H9 (cell line): ENCODE results near the gene TSPAN5. TPM values are rescaled to one million over a fixed set of nuclear protein-coding genes. Genes with fewer than 3 reads are reported as not detected.

Experiments
- DNase-seq: peaks from one replicate; pipeline ENCODE4 v3.0.0-alpha.2; 2017
- H2AFZ ChIP-seq: one replicate; pipeline ENCODE4 v1.6.1; 2013; ENCODE audit warnings: mild to moderate bottlenecking, low read length, control low read depth, moderate library complexity
- H2AK5ac ChIP-seq: 2 replicates; pipeline ENCODE4 v1.6.1; 2013; ENCODE audit warnings: low read length, control low read depth, mixed read lengths; ENCODE audit not compliant: insufficient read length
- H2BK120ac ChIP-seq: one replicate; pipeline ENCODE4 v1.6.1; 2013; ENCODE audit warnings: low read depth, mild to moderate bottlenecking, low read length, control low read depth, inconsistent platforms; ENCODE audit not compliant: poor library complexity, severe bottlenecking
- H2BK12ac ChIP-seq: 2 replicates; pipeline ENCODE4 v1.6.1; 2013; ENCODE audit warnings: low read length, control low read depth, mixed read lengths, low read depth; ENCODE audit not compliant: insufficient read length
- H2BK15ac ChIP-seq: 2 replicates; pipeline ENCODE4 v1.6.1; 2013; ENCODE audit warnings: low read depth, low read length, control low read depth
- H2BK20ac ChIP-seq: one replicate; pipeline ENCODE4 v1.6.1; 2013; ENCODE audit warnings: low read depth, mild to moderate bottlenecking, low read length, control low read depth, inconsistent platforms; ENCODE audit not compliant: poor library complexity, severe bottlenecking
- H2BK5ac ChIP-seq: 2 replicates; pipeline ENCODE4 v1.6.1; 2013; ENCODE audit warnings: low read length, control low read depth, mixed read lengths; ENCODE audit not compliant: insufficient read length
- H3K14ac ChIP-seq: 2 replicates; pipeline ENCODE4 v1.6.1; 2013; ENCODE audit warnings: low read length, control low read depth; ENCODE audit not compliant: insufficient read depth
- H3K18ac ChIP-seq: 2 replicates; pipeline ENCODE4 v1.6.1; 2013; ENCODE audit warnings: low read depth, mild to moderate bottlenecking, mixed read lengths, low read length, control low read depth; ENCODE audit not compliant: insufficient read length
- H3K23ac ChIP-seq: 2 replicates; pipeline ENCODE4 v1.6.1; 2013; ENCODE audit warnings: low read length, control low read depth, mixed read lengths, low read depth; ENCODE audit not compliant: insufficient read length
- H3K23me2 ChIP-seq: 2 replicates; pipeline ENCODE4 v1.6.1; 2013; ENCODE audit warnings: low read depth, mild to moderate bottlenecking, mixed read lengths, low read length, control low read depth; ENCODE audit not compliant: insufficient read length, poor library complexity, severe bottlenecking
- H3K27ac ChIP-seq: 2 replicates; pipeline ENCODE4 v1.5.1; 2013; ENCODE audit warnings: low read length, control low read depth, mixed read lengths, low read depth; ENCODE audit not compliant: insufficient read length
- H3K27me3 ChIP-seq: 2 replicates; pipeline ENCODE4 v1.6.1; 2013; ENCODE audit warnings: low read length, control low read depth, inconsistent platforms; ENCODE audit not compliant: insufficient read depth
- H3K4ac ChIP-seq: 2 replicates; pipeline ENCODE4 v1.6.1; 2013; ENCODE audit warnings: low read depth, mild to moderate bottlenecking, control low read depth, inconsistent platforms, low read length, moderate library complexity
- H3K4me1 ChIP-seq: 2 replicates; pipeline ENCODE4 v1.6.1; 2013; ENCODE audit warnings: low read length, control low read depth, inconsistent platforms; ENCODE audit not compliant: insufficient read depth
- H3K4me2 ChIP-seq: 2 replicates; pipeline ENCODE4 v1.6.1; 2013; ENCODE audit warnings: low read length, control low read depth, mixed read lengths; ENCODE audit not compliant: insufficient read length, insufficient read depth
- H3K56ac ChIP-seq: 2 replicates; pipeline ENCODE4 v1.6.1; 2013; ENCODE audit warnings: low read depth, mild to moderate bottlenecking, mixed read lengths, low read length, control low read depth; ENCODE audit not compliant: insufficient read length
- H3K79me1 ChIP-seq: 2 replicates; pipeline ENCODE4 v1.6.1; 2013; ENCODE audit warnings: low read depth, mild to moderate bottlenecking, moderate library complexity, low read length, control low read depth, inconsistent platforms; ENCODE audit not compliant: insufficient read depth, poor library complexity, severe bottlenecking
- H3K79me2 ChIP-seq: 2 replicates; pipeline ENCODE4 v1.6.1; 2013; ENCODE audit warnings: low read length, control low read depth, inconsistent platforms; ENCODE audit not compliant: insufficient read depth
- H3K9ac ChIP-seq: 2 replicates; pipeline ENCODE4 v1.6.1; 2013; ENCODE audit warnings: low read length, control low read depth, mixed read lengths; ENCODE audit not compliant: insufficient read length; ENCODE audit errors: extremely low read depth
- H3K9me3 ChIP-seq: one replicate; pipeline ENCODE4 v1.6.1; 2013; ENCODE audit warnings: low read depth, low read length, inconsistent platforms; ENCODE audit not compliant: control insufficient read depth
- H3T11ph ChIP-seq: one replicate; pipeline ENCODE4 v1.6.1; 2013; ENCODE audit warnings: mild to moderate bottlenecking, low read length, control low read depth, inconsistent platforms
- H4K20me1 ChIP-seq: one replicate; pipeline ENCODE4 v1.6.1; 2013; ENCODE audit not compliant: control insufficient read depth, insufficient read length, insufficient read depth
- H4K5ac ChIP-seq: 2 replicates; pipeline ENCODE4 v1.6.1; 2013; ENCODE audit warnings: low read depth, mild to moderate bottlenecking, mixed read lengths, low read length, control low read depth; ENCODE audit not compliant: insufficient read length
- H4K8ac ChIP-seq: replicated peaks from 2 replicates; pipeline ENCODE4 v1.6.1; 2013; ENCODE audit warnings: low read length, control low read depth, mixed read lengths, low read depth; ENCODE audit not compliant: insufficient read length
- H4K91ac ChIP-seq: 2 replicates; pipeline ENCODE4 v1.6.1; 2013; ENCODE audit warnings: low read depth, mild to moderate bottlenecking, moderate library complexity, mixed read lengths, low read length, control low read depth; ENCODE audit not compliant: insufficient read length
- H3K27ac Mint-ChIP-seq, 3 experiments: 2 replicates in 2 of 3; 3 replicates in 1 of 3; pipeline ENCODE4 v1.8.0; 2020 to 2021; ENCODE audit warnings: mixed read lengths in 3 of 3, mild to moderate bottlenecking in 1 of 3, moderate library complexity in 1 of 3
- H3K27me3 Mint-ChIP-seq: 2 replicates; pipeline ENCODE4 v1.8.0; 2021; ENCODE audit warnings: low read depth, mild to moderate bottlenecking, moderate library complexity, mixed read lengths
- H3K36me3 Mint-ChIP-seq, 3 experiments: 2 replicates in 2 of 3; 3 replicates in 1 of 3; pipeline ENCODE4 v1.8.0; 2020 to 2021; ENCODE audit warnings: low read depth in 3 of 3, mixed read lengths in 3 of 3; ENCODE audit not compliant: insufficient read depth in 1 of 3
- H3K4me1 Mint-ChIP-seq, 2 experiments: 2 replicates each; pipeline ENCODE4 v1.8.0; 2020; ENCODE audit warnings: mixed read lengths in 2 of 2
- H3K4me3 Mint-ChIP-seq, 2 experiments: 2 replicates in 1 of 2; 3 replicates in 1 of 2; pipeline ENCODE4 v1.8.0; 2020 to 2021; ENCODE audit warnings: mild to moderate bottlenecking in 2 of 2, mixed read lengths in 2 of 2, moderate library complexity in 1 of 2
- H3K9me3 Mint-ChIP-seq, 2 experiments: 2 replicates in 1 of 2; 3 replicates in 1 of 2; pipeline ENCODE4 v1.8.0; 2020; ENCODE audit warnings: mild to moderate bottlenecking in 2 of 2, mixed read lengths in 2 of 2, moderate library complexity in 1 of 2
- WGBS: extraction: QIAGEN DNeasy Blood & Tissue Kit; methylation state at CpG from one replicate; pipeline ENCODE4 v1.1.7; 2013; ENCODE audit warnings: missing lambda C conversion rate, low lambda C conversion rate, mixed read lengths; ENCODE audit not compliant: insufficient read length; ENCODE audit errors: extremely low coverage; 5-methylcytosine and 5-hydroxymethylcytosine counted together
- total RNA-seq: library from RNA; stranded (reverse); gene quantifications from 2 replicates; pipeline ENCODE4 v1.2.1, GENCODE V29; 2021
- TF ChIP-seq, protein P1 (sequence below): fragments of 200-600 bp; sonication (generic); conservative IDR thresholded peaks from 3 replicates; pipeline ENCODE4 v1.8.0; 2021; ENCODE audit warnings: antibody characterized with exemption, mild to moderate bottlenecking

Gene TSPAN5
- total RNA-seq, 1 experiment from 2014 or later, result 7.0 TPM

DNA sequence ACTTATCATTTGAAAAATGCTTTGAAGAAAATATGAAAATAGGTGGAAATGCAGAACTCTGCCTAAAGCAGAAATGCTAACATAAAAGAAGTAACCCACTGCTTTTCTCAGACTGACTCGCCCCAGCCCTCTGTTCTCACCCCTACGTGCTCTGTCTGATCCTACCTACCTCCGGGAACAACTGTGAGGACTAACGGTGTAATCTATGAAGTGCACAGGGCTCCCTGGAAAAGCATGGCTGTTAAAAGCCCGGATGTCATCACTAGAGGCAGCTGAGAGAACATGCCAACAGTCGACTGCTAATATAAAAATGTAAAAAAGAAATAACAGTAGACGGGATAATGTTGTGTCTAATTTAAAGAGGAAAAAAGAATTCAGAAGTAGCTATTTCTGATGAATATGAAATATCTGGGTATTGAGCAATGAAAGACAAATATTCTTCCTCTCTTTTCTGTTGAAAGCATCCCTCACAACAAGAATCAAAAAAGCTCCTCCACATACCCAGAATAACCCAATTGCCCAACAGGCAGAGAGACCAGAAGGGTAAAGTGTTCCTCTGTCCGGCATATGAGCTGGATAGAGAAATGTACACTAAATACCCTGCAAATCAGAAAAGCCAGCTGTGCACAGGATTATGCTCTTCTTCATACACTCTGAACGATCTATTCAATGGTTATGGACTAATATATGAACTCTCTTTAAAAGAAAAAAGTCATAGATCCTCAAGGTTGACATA lies 130.7 kb downstream of the TSPAN5 start:
- Mint-ChIP-seq H3K9me3 (no peaks in the 10 kb centered on the region), H3K4me3 (no peak overlapping the region), H3K27ac (no peak overlapping the region), H3K27me3 (no peaks in the 10 kb centered on the region), H3K36me3 (no peaks in the 10 kb centered on the region), H3K4me1 (peaks cover under 1 to 2% of the 10 kb centered on the region in 2 experiments; a peak in 3 of 4 replicates)
- Histone ChIP-seq H4K20me1 (no peaks in the 10 kb centered on the region), H3K4ac (no peak overlapping the region), H3K9ac (no peak overlapping the region), H4K8ac (no peak overlapping the region), H3K79me2 (no peaks in the 10 kb centered on the region), H3K4me1 (no peaks in the 10 kb centered on the region), H2BK5ac (no peak overlapping the region), H3K27ac (no peak overlapping the region), H3K14ac (no peak overlapping the region), H2BK15ac (no peak overlapping the region), H2BK12ac (no peak overlapping the region), H3T11ph (no peak overlapping the region), H2AK5ac (no peak overlapping the region), H3K56ac (no peak overlapping the region), H4K5ac (no peak overlapping the region), H3K4me2 (no peak overlapping the region), H2BK20ac (no peak overlapping the region), H2BK120ac (no peak overlapping the region), H3K23ac (no peak overlapping the region), H3K23me2 (no peaks in the 10 kb centered on the region), H3K79me1 (no peaks in the 10 kb centered on the region), H2AFZ (no peak overlapping the region), H3K27me3 (no peaks in the 10 kb centered on the region), H4K91ac (no peak overlapping the region), H3K18ac (no peak overlapping the region), H3K9me3 (no peaks in the 10 kb centered on the region)
- WGBS, result no CpG with 5 or more reads among the region's 9 CpGs
- DNase-seq, result no peak
- TF ChIP-seq, protein P1, sequence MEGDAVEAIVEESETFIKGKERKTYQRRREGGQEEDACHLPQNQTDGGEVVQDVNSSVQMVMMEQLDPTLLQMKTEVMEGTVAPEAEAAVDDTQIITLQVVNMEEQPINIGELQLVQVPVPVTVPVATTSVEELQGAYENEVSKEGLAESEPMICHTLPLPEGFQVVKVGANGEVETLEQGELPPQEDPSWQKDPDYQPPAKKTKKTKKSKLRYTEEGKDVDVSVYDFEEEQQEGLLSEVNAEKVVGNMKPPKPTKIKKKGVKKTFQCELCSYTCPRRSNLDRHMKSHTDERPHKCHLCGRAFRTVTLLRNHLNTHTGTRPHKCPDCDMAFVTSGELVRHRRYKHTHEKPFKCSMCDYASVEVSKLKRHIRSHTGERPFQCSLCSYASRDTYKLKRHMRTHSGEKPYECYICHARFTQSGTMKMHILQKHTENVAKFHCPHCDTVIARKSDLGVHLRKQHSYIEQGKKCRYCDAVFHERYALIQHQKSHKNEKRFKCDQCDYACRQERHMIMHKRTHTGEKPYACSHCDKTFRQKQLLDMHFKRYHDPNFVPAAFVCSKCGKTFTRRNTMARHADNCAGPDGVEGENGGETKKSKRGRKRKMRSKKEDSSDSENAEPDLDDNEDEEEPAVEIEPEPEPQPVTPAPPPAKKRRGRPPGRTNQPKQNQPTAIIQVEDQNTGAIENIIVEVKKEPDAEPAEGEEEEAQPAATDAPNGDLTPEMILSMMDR, result no peak
